Nephron progenitor cell (in vitro differentiated cells): Measurements from ENCODE around the gene TXNIP.

Experiments
- DNase-seq: peaks from one replicate; pipeline ENCODE4 v3.0.0; 2021
- H3K27ac Mint-ChIP-seq: 2 replicates; pipeline ENCODE4 v1.8.0; 2021; ENCODE audit warnings: mild to moderate bottlenecking, moderate library complexity, mixed read lengths
- H3K27me3 Mint-ChIP-seq: 2 replicates; pipeline ENCODE4 v1.8.0; 2021; ENCODE audit warnings: mild to moderate bottlenecking, low read depth, mixed read lengths; ENCODE audit not compliant: poor library complexity
- H3K36me3 Mint-ChIP-seq: 2 replicates; pipeline ENCODE4 v1.8.0; 2021; ENCODE audit warnings: low read depth, mixed read lengths
- H3K4me1 Mint-ChIP-seq: 2 replicates; pipeline ENCODE4 v1.8.0; 2021; ENCODE audit warnings: mixed read lengths
- H3K4me3 Mint-ChIP-seq: 2 replicates; pipeline ENCODE4 v1.8.0; 2021; ENCODE audit warnings: mild to moderate bottlenecking, moderate library complexity, mixed read lengths
- H3K9me3 Mint-ChIP-seq: 2 replicates; pipeline ENCODE4 v1.8.0; 2021; ENCODE audit warnings: mild to moderate bottlenecking, moderate library complexity, mixed read lengths
- CTCF ChIP-seq: fragments of 200-600 bp; sonication (generic); IDR thresholded peaks from 2 replicates; pipeline ENCODE4 v1.5.0; 2021; ENCODE audit warnings: antibody characterized with exemption

TXNIP gene

GRCh38 chr1:146013559-146013922 lies 17.2 kb upstream of the TXNIP start:
- peaks cover 10% of the 10 kb centered on the region for H3K4me1 Mint-ChIP-seq
- H3K4me3 Mint-ChIP-seq, result no peak overlapping the region
- no peaks in the 10 kb centered on the region for H3K36me3 Mint-ChIP-seq
- peaks cover 42% of the 10 kb centered on the region for H3K27me3 Mint-ChIP-seq
- no peak for DNase-seq
- H3K27ac Mint-ChIP-seq, result no peak overlapping the region
- H3K9me3 Mint-ChIP-seq, result no peaks in the 10 kb centered on the region
- no peak for TF ChIP-seq CTCF

DNA sequence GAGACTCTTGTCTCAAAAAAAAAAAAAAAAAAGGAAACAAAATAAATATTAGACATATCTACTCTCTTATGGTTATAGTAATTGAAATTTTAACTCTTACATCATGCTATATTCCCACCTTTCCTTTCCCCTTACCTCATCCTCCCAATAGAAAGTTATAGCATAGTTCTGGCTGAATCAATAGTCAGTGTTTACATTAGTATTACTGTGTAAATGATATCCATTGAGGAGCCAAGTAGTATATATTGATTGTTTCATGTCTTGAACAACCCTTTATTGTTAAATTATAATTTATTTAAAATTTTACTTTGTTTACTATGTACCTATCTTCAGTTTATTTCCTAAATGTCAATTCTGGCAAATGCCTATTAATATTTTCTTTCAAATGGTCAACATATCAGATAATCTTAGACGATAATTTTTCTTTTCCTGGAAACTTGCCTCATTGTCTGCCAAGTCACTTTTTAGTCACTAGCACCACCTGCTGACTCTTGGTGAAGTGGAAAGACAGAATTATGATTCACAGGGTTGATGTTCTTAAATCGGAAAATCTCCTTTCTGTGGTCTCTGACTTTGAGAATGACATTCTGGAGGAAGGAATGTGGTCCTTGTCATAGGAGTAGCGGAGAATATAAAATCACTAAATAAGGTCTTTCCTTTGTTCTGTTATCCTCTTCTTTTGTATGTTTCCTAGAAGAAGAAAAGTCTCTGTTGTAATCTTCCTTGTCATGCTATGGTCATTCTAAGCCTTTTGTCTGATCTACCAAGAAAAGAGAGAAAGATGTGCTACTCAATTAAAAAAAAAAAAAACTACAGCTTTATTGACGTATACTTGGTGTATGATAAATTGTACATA lies 16.6 kb upstream of the TXNIP start:
- peaks cover 36% of the 10 kb centered on the region for H3K27me3 Mint-ChIP-seq
- no peak overlapping the region for H3K27ac Mint-ChIP-seq
- TF ChIP-seq CTCF, result peak; percentile 61
- peaks cover 10% of the 10 kb centered on the region for H3K4me1 Mint-ChIP-seq
- H3K9me3 Mint-ChIP-seq, result no peaks in the 10 kb centered on the region
- H3K36me3 Mint-ChIP-seq, result no peaks in the 10 kb centered on the region
- no peak overlapping the region for H3K4me3 Mint-ChIP-seq
- DNase-seq, result no peak

DNA sequence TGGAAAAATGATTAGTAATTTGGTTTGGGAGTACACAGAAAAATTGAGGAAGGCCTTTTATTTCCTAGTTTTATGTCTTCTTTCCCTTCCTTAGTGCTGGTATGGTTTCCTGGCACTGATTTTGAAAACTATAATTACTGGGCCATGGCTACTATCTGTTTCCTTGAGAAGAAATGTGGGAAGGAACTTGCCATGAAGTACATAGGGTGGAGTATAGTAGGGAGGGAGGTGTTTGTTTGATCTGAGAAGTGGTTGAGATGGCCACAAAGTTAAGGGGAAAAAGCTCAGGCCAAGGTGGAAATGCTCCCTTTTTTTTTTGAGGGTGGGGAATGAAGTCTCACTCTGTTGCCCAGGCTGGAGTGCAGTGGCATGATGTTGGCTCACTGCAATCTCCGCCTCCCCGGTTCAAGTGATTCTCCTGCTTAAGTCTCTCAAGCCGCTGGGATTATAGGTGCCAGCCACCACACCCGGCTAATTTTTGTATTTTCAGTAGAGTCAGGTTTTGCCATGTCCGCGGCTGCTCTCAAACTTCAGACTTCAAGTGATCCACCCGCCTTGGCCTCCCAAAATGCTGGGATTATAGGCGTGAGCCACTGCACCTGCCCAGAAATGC lies 13.9 kb upstream of the TXNIP start:
- DNase-seq, result no peak
- H3K4me3 Mint-ChIP-seq, result no peak overlapping the region

DNA sequence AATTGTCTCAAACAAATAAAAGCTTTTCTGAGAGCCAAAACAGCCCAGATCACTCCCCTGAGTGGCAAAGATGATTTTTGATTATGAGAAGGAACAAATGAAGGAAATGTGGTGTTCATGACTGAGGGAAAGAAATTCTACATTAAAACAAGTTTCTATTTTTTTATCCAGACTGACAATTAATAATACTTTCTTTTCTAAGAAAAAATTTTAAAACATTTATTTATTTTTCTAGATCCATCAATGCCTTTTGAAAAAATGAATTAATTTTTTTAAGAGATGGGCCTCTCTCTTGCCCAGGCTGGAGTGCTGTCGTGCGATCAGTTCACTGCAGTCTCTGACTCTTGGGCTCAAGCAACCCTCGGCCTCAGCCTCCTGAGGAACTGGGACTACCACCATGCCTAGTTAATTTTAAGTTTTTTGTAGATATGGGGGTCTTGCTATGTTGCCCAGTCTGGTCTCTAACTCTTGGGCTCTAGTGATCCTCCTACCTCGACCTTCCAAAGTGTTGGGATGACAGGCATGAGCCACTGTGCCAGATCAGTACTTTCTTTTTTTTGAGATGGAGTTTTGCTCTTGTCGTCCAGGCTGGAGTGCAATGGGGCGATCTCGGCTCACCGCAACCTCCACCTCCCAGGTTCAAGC lies 11.2 kb upstream of the TXNIP start:
- no peak for TF ChIP-seq CTCF
- Mint-ChIP-seq H3K9me3 (no peaks in the 10 kb centered on the region), H3K27ac (no peak overlapping the region), H3K4me1 (peaks cover 11% of the 10 kb centered on the region), H3K27me3 (peaks cover 3% of the 10 kb centered on the region), H3K36me3 (no peaks in the 10 kb centered on the region), H3K4me3 (no peak overlapping the region)
- DNase-seq, result no peak

More for the DNA sequence above, 13.9 kb upstream of the TXNIP start:
- no peaks in the 10 kb centered on the region for H3K36me3 Mint-ChIP-seq
- peak overlapping the region; percentile 46 for H3K27ac Mint-ChIP-seq
- peaks cover 13% of the 10 kb centered on the region for H3K27me3 Mint-ChIP-seq
- H3K9me3 Mint-ChIP-seq, result no peaks in the 10 kb centered on the region
- TF ChIP-seq CTCF, result no peak
- H3K4me1 Mint-ChIP-seq, result peaks cover 15% of the 10 kb centered on the region

DNA sequence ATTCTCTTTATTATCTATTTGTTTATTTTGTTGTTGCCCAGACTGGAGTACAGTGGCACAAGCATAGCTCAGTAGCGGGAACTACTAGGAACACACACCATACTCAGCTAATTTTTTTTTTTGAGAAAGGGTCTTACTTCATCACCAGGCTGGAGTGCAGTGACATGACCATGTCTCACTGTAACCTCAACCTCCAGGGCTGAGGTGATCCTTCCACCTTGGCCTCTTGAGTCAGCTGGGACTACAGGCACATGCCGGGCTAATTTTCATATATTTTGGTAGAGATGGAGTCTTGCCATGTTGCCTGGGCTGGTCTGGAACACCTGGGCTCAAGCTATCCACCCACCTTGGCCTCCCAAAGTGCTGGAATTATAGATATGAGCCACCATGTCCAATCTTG lies 5.3 kb upstream of the TXNIP start:
- H3K27me3 Mint-ChIP-seq, result peaks cover 3% of the 10 kb centered on the region
- no peaks in the 10 kb centered on the region for H3K36me3 Mint-ChIP-seq
- H3K4me3 Mint-ChIP-seq, result no peak overlapping the region
- TF ChIP-seq CTCF, result no peak
- no peak for DNase-seq
- no peak overlapping the region for H3K27ac Mint-ChIP-seq
- H3K9me3 Mint-ChIP-seq, result no peaks in the 10 kb centered on the region
- peaks cover 35% of the 10 kb centered on the region for H3K4me1 Mint-ChIP-seq
